HEK293 (cell line): Measurements from ENCODE around the gene CACNG4.

Experiments used
- CTCF ChIA-PET: fragments of 350-600 bp; formaldehyde crosslinking; extraction: SDS; loops from one replicate; lab custom pipeline; 2021; ENCODE audit warnings: antibody characterized with exemption; lab: Yijun Ruan, JAX
- POLR2A ChIA-PET: fragments of 300-600 bp; formaldehyde crosslinking; extraction: SDS; loops from one replicate; lab custom pipeline; 2020; ENCODE audit warnings: antibody characterized with exemption, inconsistent platforms; lab: Yijun Ruan, JAX
- H3K27ac ChIP-seq: fragments of 200-500 bp; sonication (Bioruptor generic); 2 replicates; pipeline ENCODE4 v1.5.1; 2014; ENCODE audit warnings: low read depth, low read length, control low read depth, inconsistent platforms; ENCODE audit errors: extremely low read depth
- H3K36me3 ChIP-seq, 2 experiments: fragments of 200-500 bp in 1 of 2; sonication (Bioruptor generic) in 1 of 2; 1 replicate in 1 of 2; 2 replicates in 1 of 2; pipeline ENCODE4 v1.5.1; 2014 to 2017; ENCODE audit warnings: inconsistent platforms in 2 of 2, low read length in 2 of 2; ENCODE audit not compliant: control insufficient read depth in 2 of 2, insufficient read depth in 1 of 2
- H3K4me1 ChIP-seq: fragments of 200-500 bp; sonication (Bioruptor generic); 2 replicates; pipeline ENCODE4 v1.5.1; 2014; ENCODE audit warnings: mild to moderate bottlenecking, low read length, inconsistent platforms; ENCODE audit not compliant: control insufficient read depth, insufficient read depth
- H3K4me3 ChIP-seq: 2 replicates; pipeline ENCODE4 v1.5.1; 2011; ENCODE audit warnings: low read depth, mild to moderate bottlenecking, control low read depth, low read length, moderate library complexity
- H3K9me3 ChIP-seq: fragments of 200-500 bp; sonication (Bioruptor generic); 2 replicates; pipeline ENCODE4 v1.5.1; 2014; ENCODE audit warnings: low read depth, low read length, inconsistent platforms; ENCODE audit not compliant: control insufficient read depth, insufficient read depth
- KLF17 ChIP-seq: fragments of 450-650 bp; formaldehyde crosslinking; IDR thresholded peaks from 2 replicates; pipeline ENCODE4 v1.5.1; 2016; ENCODE audit warnings: missing biosample characterization, missing genetic modification characterization
- MZF1 ChIP-seq: fragments of 450-650 bp; formaldehyde crosslinking; IDR thresholded peaks from 2 replicates; pipeline ENCODE4 v1.5.1; 2017; ENCODE audit warnings: missing biosample characterization, missing genetic modification characterization, borderline replicate concordance
- SCRT1 ChIP-seq: fragments of 450-650 bp; formaldehyde crosslinking; IDR thresholded peaks from 2 replicates; pipeline ENCODE4 v1.5.1; 2016; ENCODE audit warnings: missing biosample characterization, missing genetic modification characterization, borderline replicate concordance
- SCRT2 ChIP-seq: fragments of 450-650 bp; formaldehyde crosslinking; IDR thresholded peaks from 2 replicates; pipeline ENCODE4 v1.5.1; 2016; ENCODE audit warnings: missing biosample characterization, missing genetic modification characterization
- SETDB1 ChIP-seq: IDR thresholded peaks from one replicate; pipeline ENCODE4 v1.6.1; 2017; ENCODE audit warnings: mild to moderate bottlenecking, low read length, moderate library complexity, mixed read lengths; ENCODE audit not compliant: insufficient read length
- SP7 ChIP-seq: fragments of 450-650 bp; formaldehyde crosslinking; IDR thresholded peaks from 2 replicates; pipeline ENCODE4 v1.5.1; 2016; ENCODE audit warnings: missing biosample characterization, missing genetic modification characterization
- YY2 ChIP-seq: fragments of 450-650 bp; formaldehyde crosslinking; IDR thresholded peaks from 2 replicates; pipeline ENCODE4 v1.5.1; 2016; ENCODE audit warnings: missing biosample characterization, missing genetic modification characterization
- ZBTB44 ChIP-seq: fragments of 450-650 bp; IDR thresholded peaks from 2 replicates; pipeline ENCODE4 v1.5.1; 2018; ENCODE audit warnings: missing biosample characterization, mild to moderate bottlenecking, missing genetic modification characterization
- ZFHX2 ChIP-seq: fragments of 450-650 bp; formaldehyde crosslinking; conservative IDR thresholded peaks from 2 replicates; pipeline ENCODE4 v1.5.1; 2016; ENCODE audit warnings: missing biosample characterization, missing genetic modification characterization
- ZIC2 ChIP-seq: fragments of 450-650 bp; formaldehyde crosslinking; IDR thresholded peaks from 2 replicates; pipeline ENCODE4 v1.5.1; 2016; ENCODE audit warnings: missing biosample characterization, missing genetic modification characterization
- ZNF121 ChIP-seq: fragments of 450-650 bp; formaldehyde crosslinking; IDR thresholded peaks from 2 replicates; pipeline ENCODE4 v1.5.1; 2016; ENCODE audit warnings: missing biosample characterization, missing genetic modification characterization
- ZNF132 ChIP-seq: fragments of 450-650 bp; formaldehyde crosslinking; IDR thresholded peaks from 2 replicates; pipeline ENCODE4 v1.5.1; 2017; ENCODE audit warnings: missing biosample characterization, missing genetic modification characterization, borderline replicate concordance
- ZNF157 ChIP-seq: fragments of 450-650 bp; formaldehyde crosslinking; IDR thresholded peaks from 2 replicates; pipeline ENCODE4 v1.5.1; 2016; ENCODE audit warnings: missing biosample characterization, missing genetic modification characterization
- ZNF175 ChIP-seq: fragments of 450-650 bp; formaldehyde crosslinking; IDR thresholded peaks from 2 replicates; pipeline ENCODE4 v1.5.1; 2016; ENCODE audit warnings: missing biosample characterization, missing genetic modification characterization
- ZNF24 ChIP-seq: fragments of 450-650 bp; formaldehyde crosslinking; IDR thresholded peaks from 2 replicates; pipeline ENCODE4 v1.5.1; 2016; ENCODE audit warnings: missing biosample characterization, missing genetic modification characterization
- ZNF335 ChIP-seq: fragments of 450-650 bp; formaldehyde crosslinking; conservative IDR thresholded peaks from 2 replicates; pipeline ENCODE4 v1.5.1; 2016; ENCODE audit warnings: missing biosample characterization, missing genetic modification characterization
- ZNF423 ChIP-seq: fragments of 450-650 bp; formaldehyde crosslinking; IDR thresholded peaks from 2 replicates; pipeline ENCODE4 v1.5.1; 2016; ENCODE audit warnings: missing biosample characterization, missing genetic modification characterization
- ZNF510 ChIP-seq: fragments of 450-650 bp; formaldehyde crosslinking; IDR thresholded peaks from 2 replicates; pipeline ENCODE4 v1.5.1; 2018; ENCODE audit warnings: mild to moderate bottlenecking, missing genetic modification characterization, missing biosample characterization; ENCODE audit not compliant: insufficient replicate concordance
- ZNF513 ChIP-seq: fragments of 450-650 bp; IDR thresholded peaks from 2 replicates; pipeline ENCODE4 v1.5.1; 2018; ENCODE audit warnings: missing biosample characterization, missing genetic modification characterization
- ZNF544 ChIP-seq: fragments of 450-650 bp; formaldehyde crosslinking; IDR thresholded peaks from 2 replicates; pipeline ENCODE4 v1.5.0; 2017; ENCODE audit warnings: missing biosample characterization, missing genetic modification characterization
- ZNF585B ChIP-seq: fragments of 450-650 bp; formaldehyde crosslinking; IDR thresholded peaks from 2 replicates; pipeline ENCODE4 v1.5.1; 2016; ENCODE audit warnings: missing biosample characterization, missing genetic modification characterization
- ZNF629 ChIP-seq: fragments of 450-650 bp; formaldehyde crosslinking; IDR thresholded peaks from 2 replicates; pipeline ENCODE4 v1.5.1; 2017; ENCODE audit warnings: missing biosample characterization, missing genetic modification characterization
- ZNF660 ChIP-seq: fragments of 450-650 bp; IDR thresholded peaks from 2 replicates; pipeline ENCODE4 v1.5.1; 2018; ENCODE audit warnings: missing biosample characterization, mild to moderate bottlenecking, missing genetic modification characterization
- ZNF664 ChIP-seq: fragments of 450-650 bp; formaldehyde crosslinking; IDR thresholded peaks from 2 replicates; pipeline ENCODE4 v1.5.1; 2016; ENCODE audit warnings: missing biosample characterization, missing genetic modification characterization
- ZNF707 ChIP-seq: fragments of 450-650 bp; formaldehyde crosslinking; IDR thresholded peaks from 2 replicates; pipeline ENCODE4 v1.5.1; 2016; ENCODE audit warnings: missing biosample characterization, missing genetic modification characterization
- ZNF785 ChIP-seq: fragments of 450-650 bp; formaldehyde crosslinking; IDR thresholded peaks from 2 replicates; pipeline ENCODE4 v1.5.1; 2016; ENCODE audit warnings: missing biosample characterization, missing genetic modification characterization
- TF ChIP-seq, protein P1 (sequence below): fragments of 450-650 bp; formaldehyde crosslinking; IDR thresholded peaks from 2 replicates; pipeline ENCODE4 v1.5.1; 2016; ENCODE audit warnings: missing biosample characterization, missing genetic modification characterization
- TF ChIP-seq, protein P2 (sequence below): fragments of 450-650 bp; formaldehyde crosslinking; IDR thresholded peaks from 2 replicates; pipeline ENCODE4 v1.5.1; 2016; ENCODE audit warnings: missing biosample characterization, missing genetic modification characterization

Gene CACNG4

GRCh38 chr17:67049025-67049739 lies 84.7 kb downstream of the CACNG4 start (continued):
- TF ChIP-seq, protein P1, sequence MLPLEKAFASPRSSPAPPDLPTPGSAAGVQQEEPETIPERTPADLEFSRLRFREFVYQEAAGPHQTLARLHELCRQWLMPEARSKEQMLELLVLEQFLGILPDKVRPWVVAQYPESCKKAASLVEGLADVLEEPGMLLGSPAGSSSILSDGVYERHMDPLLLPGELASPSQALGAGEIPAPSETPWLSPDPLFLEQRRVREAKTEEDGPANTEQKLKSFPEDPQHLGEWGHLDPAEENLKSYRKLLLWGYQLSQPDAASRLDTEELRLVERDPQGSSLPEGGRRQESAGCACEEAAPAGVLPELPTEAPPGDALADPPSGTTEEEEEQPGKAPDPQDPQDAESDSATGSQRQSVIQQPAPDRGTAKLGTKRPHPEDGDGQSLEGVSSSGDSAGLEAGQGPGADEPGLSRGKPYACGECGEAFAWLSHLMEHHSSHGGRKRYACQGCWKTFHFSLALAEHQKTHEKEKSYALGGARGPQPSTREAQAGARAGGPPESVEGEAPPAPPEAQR = no peak
- TF ChIP-seq SP7 (no peak), SCRT2 (peak; percentile 100), KLF17 (tag by site-specific recombination) (no peak), ZNF335 (no peak), ZNF157 (tag by site-specific recombination) (no peak), ZIC2 (tag by site-specific recombination) (no peak), YY2 (no peak), ZNF175 (tag by site-specific recombination) (no peak), ZFHX2 (no peak), ZNF121 (tag by site-specific recombination) (no peak), ZBTB44 (tag by site-specific recombination) (no peak), MZF1 (tag by site-specific recombination) (no peak), ZNF707 (tag by site-specific recombination) (no peak), ZNF664 (tag by site-specific recombination) (peak; percentile 53; the same call in 1 of the 2 replicates), SETDB1 (peak; percentile 92), ZNF510 (tag by site-specific recombination) (no peak), ZNF132 (no peak), ZNF585B (no peak), SCRT1 (tag by site-specific recombination) (peak; percentile 100), ZNF785 (tag by site-specific recombination) (no peak), ZNF423 (tag by site-specific recombination) (no peak)
- TF ChIP-seq, protein P2, sequence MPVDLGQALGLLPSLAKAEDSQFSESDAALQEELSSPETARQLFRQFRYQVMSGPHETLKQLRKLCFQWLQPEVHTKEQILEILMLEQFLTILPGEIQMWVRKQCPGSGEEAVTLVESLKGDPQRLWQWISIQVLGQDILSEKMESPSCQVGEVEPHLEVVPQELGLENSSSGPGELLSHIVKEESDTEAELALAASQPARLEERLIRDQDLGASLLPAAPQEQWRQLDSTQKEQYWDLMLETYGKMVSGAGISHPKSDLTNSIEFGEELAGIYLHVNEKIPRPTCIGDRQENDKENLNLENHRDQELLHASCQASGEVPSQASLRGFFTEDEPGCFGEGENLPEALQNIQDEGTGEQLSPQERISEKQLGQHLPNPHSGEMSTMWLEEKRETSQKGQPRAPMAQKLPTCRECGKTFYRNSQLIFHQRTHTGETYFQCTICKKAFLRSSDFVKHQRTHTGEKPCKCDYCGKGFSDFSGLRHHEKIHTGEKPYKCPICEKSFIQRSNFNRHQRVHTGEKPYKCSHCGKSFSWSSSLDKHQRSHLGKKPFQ (tag by site-specific recombination) = no peak

DNA sequence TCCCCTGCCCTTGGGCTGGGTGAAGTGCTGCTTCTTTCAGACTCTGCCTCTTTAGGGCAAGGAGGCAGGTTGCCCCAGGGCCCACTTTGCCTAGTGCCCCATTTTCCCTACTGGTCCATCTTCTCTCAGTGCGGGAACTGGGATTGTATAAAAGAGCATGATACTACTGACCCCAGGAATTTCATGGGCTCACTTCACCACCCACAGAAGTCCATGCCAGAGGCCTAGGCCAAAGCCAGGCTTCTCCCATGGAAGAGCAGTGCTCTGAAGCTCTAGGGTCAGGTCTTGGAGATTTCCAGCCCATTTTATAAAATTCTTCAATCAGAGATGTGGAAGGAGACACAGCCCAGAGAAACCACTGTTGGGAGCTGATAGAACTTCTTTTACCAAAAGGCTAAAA lies 85.6 kb downstream of the CACNG4 start:
- H3K27ac ChIP-seq = no peak overlapping the region
- H3K4me3 ChIP-seq = no peak overlapping the region
- TF ChIP-seq ZNF24 (no peak), ZNF660 (tag by site-specific recombination) (no peak), ZNF513 (no peak), ZNF629 (tag by site-specific recombination) (no peak), ZNF544 (tag by site-specific recombination) (no peak)
- TF ChIP-seq, all 188 proteins: peak for 0
- Histone ChIP-seq H3K36me3 (no peaks in the 10 kb centered on the region), H3K9me3 (no peaks in the 10 kb centered on the region), H3K4me1 (no peaks in the 10 kb centered on the region)
- CTCF ChIA-PET = interaction anchor here (0.5 kb wide), 1 partner anchor 319 kb away, joined by 3 read pairs; no protein-coding TSS in a partner anchor
- POLR2A ChIA-PET = no interaction called here
